Middle frontal gyrus (tissue), 1 donor: ENCODE data around the gene SPARC.
A peak's percentile ranks its signal among the peaks of the same experiment; 100 is the strongest.
"Not testable (repeated sequence)": the region's sequence is repeated elsewhere in the genome, so short reads cannot be mapped to it uniquely, and the experiment has no call there.

Source experiments
- DNase-seq: peaks from one replicate; pipeline ENCODE4 v3.0.0-alpha.2; 2015; ENCODE audit warnings: low spot score; ENCODE audit errors: extremely low spot score

Gene SPARC

DNA sequence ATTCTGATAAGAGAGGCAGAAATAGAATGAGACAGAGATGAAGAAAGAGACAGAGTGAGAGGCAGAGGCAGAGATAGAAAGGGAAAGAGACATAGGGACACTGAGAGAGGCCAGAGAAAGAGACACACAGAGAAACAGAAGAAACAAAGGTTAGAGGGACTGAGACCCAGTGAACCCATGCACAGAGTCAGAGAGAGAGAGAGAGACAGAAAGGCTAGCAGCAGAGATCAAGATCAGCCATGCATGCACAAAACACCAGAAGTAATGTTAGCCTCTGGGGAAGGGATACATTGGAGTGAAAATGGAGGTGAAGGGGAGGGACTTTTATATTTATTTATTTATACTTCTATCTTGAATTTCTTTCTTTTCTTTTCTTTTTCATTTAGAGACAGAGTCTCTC lies 14.1 kb upstream of the SPARC start:
- no peak for DNase-seq

DNA sequence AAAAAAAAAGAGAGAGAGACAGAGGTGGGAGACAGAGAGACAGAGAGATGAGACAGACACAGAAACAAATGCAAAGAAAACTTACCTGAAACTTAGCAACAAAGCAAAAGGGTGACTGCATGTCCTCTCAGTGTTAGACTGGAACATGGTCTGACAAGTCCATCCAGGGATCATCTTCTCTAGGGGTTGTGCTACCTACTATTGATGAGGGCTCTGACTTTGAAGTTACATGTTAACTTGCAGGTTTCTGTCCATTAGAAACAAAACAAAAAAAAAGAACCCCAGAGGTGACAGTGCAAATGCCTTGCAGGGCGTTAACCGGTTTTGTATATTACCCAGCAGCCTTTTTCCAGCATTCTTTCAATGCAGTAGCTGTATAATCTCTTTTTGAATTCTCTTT lies 13.6 kb upstream of the SPARC start:
- no peak for DNase-seq

DNA sequence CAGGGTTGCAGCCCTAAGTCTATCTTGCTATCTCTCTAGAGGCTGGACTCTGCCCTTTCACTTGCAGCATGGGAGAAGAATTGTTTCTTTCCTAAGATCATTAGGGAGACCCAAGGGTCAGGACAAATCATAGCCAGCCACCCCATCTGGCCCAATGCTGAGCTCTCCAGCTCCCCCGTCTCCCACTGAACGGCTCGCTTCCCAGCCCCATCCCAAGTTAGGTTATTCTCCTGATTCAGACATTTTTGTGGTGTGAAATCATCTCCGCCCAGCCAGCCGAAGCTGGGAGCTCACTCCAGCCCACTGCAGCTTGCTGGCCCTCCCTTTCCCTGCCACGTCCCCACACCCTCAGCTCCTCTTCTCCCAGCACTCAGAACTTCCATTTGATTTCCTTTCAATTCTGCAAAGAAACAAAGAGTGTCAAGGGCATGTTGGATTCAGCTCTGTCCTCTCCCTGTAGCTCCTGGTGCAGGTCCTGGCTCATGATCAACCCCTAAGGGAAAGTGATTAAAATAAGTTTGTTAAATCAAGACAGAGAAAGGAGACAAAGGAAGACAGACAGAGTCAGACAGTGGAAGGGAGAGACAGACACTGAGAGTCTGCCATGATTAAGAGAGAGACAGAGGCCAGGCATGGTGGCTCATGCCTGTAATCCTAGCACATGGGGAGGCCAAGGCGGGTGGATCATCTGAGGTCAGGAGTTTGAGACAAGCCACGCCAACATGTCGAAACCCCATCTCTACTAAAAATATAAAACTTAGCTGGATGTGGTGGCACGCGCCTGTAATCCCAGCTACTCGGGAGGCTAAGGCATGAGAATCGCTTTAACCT lies 12.6 kb upstream of the SPARC start:
- no peak for DNase-seq

DNA sequence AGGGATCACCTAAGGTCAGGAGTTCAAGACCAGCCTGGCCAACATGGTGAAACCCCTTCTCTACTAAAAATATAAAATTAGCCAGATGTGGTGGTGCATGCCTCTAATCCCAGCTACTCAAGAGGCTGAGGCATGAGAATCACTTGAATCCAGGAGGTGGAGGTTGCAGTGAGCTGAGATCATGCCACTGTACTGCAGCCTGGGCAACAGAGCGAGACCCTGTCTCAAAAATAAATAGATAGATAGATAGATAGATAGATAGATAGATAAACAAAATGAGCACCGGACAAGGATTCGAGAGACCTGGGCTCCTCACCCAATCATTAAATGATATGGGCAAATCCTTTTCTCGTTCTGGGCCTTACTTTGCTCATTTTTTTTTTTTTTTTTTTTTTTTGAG lies 11.4 kb upstream of the SPARC start:
- DNase-seq: not testable (repeated sequence)

DNA sequence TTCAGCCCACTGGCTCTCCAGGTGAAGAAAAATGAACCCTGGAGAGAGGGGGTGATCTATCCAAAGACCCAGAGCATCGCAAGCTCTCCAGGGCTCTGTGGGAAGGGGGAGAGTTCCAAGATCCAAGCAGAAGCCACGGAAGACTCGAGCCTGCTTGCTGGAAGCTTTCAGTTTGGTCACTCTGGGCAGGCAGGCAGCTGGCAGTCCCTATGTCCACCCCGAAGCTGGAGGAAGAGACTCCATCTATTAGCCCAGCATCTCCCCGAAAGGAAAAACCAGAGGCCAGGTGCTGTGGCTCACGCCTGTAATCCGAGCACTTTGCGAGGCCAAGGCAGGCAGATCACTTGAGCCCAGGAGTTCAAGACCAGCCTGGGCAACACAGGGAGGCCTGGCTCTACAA lies 10.7 kb upstream of the SPARC start:
- no peak for DNase-seq

DNA sequence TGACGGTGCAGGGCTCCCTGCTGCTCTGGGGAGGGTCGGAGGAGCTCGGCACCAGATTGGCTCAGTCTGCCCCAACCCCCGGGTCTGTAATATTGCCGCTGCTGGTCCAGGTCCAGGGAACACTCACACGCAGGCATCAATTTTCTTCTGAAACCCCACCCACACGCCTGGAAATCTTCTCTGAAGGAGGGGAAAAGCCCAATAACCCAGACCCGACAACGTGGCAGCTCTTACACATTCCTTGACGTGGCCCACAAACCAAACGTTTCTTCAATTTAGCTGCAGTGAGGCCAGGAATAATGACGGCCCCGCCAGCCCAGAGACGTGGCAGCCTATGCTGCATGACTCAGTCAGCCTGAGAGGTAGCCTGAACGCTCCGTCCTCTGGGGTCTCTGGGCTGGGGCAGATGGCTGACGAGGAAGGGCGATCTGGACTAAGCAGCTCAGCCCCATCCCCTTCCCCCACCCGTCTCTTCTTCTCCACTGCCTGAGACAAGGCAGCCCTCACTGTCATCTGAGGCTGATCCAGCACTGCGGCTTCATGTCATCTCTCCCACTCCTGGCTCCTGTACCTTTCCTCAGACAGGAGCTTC lies 9.9 kb upstream of the SPARC start:
- no peak for DNase-seq

DNA sequence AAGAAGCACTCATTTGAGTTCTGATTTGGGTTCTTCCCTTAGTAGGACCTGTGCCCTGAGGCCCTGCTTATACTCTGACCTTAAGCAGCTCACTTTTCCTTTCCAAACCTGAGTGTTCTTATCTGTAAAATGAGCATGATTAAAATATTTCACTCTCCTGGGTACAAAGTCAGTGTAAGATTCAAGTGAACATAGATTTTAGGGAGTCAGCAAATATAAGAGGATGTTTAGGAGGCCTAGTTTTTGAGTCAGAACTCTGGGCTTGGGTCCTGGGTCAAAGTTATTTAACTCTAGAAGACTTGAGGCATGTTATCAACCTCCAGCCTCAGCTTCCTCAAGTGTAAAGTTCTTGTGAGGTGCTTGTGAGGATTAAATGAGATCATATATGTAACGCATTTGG lies 8.7 kb upstream of the SPARC start:
- DNase-seq: no peak

DNA sequence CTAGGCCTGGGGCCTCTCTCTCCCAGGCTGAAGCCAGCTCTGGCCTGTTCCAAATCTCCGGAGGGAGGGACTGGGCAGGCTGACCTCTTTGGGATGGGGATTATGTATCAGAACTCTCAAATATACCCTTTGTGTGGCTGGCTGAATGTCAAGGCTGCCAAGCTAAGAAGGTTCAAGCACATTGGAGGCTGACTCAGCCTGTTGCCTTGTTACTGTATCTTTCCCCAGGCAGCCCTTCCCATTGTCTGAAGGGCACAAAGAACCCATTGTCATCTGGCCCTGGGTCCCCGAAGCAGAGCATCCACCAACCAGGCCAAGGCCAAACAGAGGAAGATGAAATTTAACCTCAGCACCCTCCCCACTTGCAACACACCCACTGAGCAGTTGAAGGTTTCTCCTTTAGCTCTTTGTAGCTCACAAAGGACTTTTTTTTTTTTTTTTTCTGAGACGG lies 7.3 kb upstream of the SPARC start:
- DNase-seq: peak; percentile 64

DNA sequence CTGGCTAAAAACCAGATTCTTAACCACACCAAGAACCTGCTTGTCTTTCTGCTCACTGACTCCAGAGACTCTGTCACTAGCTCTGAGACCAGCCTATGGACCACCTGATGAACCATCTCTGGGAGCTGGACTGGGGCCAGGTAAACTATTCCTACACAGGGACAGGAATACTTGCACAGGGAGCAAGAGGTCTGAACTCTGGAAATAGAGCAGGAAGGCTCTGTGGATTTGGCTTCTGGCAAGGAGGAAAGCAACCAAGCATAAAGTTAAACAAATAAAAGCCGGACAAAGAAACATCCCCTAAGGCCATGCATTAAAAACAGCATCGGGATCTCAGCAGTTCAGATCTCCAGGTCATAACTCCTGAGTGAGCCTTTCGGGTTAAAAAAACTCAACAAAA lies 5.6 kb upstream of the SPARC start:
- no peak for DNase-seq

DNA sequence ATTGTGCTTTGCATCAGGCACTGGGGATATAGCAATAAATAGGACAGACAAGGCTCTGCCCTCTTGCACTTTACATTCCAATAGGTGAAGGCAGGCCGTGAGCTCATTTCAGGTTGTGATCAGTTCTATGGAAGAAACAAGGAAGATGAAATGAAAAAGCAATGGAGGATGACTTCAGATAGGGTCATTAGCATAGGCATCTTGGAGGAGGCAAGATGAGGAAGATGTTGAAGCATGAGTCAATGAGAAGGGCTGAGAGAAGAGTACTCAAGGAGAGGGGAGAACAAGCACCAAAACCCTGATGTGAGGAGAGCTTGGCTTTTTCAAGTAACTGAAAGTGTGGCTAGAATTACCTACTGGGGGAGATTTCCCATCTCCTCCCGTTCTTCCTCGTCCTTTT lies 5.0 kb upstream of the SPARC start:
- DNase-seq: no peak

DNA sequence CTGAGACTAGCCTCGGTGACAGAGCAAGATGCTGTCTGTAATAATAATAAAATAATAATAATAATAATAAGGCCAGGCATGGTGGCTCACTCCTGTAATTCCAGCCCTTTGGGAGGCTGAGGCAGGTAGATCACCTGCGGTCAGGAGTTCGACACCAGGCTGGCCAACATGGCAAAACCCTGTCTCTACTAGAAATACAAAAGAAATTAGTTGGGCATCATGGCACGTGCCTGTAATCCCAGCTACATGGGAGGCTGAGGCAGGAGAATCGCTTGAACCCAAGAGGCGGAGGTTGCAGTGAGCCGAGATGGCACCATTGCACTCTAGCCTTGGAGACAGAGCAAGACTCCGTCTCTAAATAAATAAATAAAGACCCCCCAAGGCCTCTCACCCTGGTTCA lies 2.9 kb upstream of the SPARC start:
- not testable (repeated sequence) for DNase-seq

DNA sequence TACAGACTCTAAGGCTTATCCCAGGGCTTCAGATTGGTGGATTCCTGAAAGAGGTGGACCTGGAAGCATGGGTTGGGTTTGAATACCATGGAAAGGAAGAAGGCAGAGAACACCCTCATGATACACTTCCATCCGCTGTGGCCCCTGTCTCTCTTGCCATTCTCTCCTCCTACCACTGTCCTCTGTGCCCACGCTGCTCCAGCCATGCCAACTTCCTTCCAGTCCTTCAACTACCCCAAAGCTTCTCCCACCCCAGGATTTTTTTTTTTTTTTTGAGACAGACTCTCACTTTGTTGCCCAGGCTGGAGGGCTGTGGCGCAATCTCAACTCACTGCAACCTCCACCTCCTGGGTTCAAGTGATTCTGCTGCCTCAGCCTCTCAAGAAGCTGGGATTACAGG lies 1.7 kb upstream of the SPARC start:
- no peak for DNase-seq

DNA sequence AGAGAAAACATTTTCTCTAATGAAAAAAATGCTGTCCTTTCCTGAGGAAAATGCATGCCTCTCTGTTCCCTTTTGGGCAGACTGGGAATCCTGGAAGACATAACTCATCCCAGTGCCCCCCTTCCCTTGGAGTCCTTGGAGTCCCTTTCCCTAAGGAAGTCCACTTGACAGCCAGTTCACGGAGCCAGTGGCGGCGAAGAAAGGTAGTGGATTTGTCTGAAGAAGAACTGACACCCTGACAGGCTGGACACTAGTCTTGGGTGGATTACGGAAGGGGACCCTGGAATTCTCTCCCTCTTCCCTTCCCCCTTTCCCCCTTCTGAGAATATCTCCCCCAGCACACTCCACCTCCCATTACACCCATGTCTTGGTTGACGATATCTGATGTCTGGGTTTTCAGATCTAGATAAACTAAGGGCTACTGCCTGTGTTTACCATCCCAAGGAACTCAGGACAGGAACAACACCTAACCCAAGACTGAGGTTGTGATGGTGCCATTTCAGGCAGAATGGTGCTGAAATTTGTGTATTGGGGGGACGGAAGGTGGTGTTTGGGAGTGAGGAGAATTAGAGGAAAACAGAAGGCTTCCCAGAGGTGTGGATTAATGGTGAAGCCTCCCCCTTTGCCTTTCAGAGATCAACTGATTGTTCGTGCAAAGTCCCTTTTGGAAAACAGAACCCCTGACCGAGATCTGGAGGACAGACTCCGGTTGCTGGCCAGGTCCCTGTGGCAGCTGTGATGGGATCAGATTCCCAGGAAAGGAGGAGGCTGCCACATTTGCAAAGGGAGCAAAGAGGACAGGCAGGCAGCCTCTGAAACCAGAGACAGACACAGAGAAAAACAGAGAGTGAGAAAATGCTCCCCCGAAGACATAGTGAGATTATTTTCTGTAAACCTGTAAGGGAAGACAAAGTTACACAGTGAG lies 704 bp downstream of the SPARC start:
- DNase-seq: no peak

DNA sequence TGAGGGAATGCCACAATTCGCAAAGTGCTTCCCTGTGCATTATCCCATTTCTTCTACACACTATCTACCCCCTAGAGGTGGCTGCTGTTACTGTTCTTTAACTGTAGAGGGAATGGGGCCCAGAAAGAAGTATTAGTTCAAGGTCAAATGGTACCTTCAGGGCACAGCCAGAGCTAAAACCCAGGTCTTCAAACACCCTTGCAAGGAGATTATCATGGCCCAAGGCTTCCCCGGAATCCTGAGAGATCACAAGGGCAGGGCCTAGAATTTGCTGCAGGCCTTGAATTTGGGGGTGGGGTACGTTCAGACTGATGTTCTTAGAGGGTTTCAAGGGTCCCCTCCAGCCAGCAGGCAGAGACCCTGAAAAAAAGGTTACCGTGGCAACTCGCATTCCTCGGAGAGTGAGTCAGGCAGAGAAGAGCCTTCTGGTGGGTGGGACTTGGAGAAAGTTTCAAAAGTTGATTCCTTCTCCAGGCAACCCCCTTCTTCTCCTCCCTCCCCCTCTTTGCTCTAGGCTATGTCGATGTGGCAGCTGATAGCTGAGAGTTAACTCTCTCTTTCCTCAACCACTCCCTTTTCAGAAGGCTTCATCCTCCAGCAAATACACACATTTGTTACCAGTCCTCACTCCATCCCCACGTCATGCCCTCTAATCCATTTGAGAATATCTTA lies 1.9 kb downstream of the SPARC start:
- DNase-seq: no peak

DNA sequence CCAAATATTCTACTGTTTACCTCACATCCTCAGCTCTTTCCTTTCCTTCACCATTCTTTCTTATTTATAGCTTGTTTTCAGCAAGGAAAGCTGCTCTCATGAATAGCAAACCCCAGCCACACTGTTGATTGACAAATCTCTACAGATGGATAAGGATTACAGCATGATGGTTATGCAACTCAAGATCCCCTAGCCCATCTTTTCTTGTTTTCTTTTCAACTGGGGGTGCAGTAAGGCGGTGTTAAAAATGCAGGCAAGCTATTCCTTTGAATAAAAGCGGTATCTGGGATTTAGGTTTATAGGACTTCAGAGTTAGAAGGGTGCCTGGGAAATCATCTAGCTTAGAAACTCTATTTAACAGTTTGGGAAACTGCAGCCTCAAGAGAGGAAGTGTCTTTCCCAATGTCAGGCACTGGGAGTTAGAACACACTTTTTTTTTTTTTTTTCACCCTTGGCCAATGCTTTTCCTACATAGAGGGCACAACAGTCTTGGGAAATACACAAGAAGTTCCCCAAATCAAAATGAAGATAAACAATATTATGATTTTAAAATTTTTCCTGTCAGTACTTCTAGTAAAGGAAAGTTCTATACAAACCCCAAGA lies 2.6 kb downstream of the SPARC start:
- DNase-seq: no peak

DNA sequence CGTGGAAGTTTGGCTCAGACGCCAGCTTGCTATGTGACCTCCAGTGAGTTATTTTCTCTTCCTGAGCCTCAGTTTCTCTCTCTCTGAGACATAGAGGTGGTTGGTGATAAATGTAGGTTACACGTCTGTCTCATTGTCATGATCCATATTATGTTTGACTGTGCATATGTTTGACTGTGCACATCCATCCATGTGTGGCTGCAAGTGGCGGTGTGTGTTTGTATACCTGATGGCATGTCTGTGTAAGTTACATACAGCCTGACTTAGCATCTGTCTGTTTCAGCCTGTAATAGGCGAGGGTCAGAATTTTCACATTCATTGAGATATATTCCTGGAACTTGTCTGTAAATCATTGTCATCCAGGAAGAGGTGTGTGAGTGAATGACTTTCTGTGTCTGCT lies 3.3 kb downstream of the SPARC start:
- DNase-seq: no peak

DNA sequence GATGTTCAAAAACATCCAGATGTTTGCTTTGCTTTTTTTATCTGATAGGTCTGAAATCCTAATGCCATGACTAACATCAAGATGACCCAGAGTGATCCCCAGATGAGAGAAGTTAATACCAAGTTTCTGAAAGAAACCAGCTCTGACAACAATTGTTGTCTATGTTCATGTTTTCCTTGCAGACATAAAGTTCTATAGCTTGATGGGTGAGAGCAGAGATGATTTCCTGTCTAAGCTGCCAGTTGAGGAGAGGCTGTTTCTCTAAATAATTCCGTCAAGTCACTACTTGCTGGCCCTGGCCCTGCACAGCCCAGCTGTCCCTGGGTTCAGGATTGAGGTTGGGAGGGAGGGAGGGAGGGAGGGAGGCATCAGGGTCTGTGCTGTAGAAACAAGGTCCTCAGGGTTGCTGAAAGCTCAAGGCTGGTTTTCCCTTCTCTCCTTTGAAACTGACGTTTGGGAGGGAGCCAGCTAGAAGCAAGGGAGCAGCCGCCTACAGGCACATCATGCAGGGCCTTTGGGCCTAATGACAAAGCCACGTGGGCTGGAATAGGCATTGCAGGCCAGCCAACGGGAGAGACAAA lies 3.9 kb downstream of the SPARC start:
- no peak for DNase-seq

DNA sequence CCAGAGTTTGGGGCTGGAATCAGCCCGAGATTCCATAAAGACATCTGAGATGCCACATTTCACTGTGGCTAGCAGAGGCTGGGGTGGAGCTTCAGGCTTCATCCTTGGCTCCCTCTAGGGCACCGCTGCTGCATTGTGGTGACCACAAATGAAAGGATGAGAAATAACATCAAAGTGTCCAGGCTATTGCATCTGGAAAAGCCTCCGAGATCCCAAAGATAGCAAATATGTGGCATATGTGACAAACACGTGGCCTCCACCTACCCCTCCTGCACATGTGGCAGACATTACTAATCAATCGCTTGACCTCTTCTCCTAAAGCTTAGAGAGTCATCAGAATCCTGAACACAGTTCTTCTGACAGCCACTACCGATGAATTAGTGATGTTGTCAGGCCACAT lies 4.5 kb downstream of the SPARC start:
- no peak for DNase-seq

DNA sequence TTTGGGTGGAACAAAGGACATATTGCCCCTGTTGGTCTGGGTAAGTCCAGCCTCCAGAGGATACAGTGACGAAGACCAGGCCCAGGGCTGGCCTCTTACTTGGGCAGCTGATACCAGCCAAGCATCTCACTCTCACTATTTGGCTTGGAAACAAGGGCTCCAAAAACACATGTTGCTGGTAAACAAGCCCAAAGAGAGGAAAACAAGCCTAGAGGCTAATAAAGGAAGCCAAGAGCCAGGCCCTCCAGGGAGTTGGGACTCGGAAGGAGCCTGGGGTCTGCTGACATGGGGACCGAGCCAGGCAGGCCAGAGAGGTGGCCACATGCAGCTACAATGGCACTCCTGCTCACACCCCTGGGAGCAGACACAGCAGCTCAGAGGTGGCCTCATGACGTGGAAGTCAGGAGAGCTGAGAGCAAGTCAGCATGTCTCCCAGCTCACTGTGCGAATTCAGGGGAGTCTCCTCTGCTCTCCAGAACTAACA lies 5.7 kb downstream of the SPARC start:
- DNase-seq: no peak

DNA sequence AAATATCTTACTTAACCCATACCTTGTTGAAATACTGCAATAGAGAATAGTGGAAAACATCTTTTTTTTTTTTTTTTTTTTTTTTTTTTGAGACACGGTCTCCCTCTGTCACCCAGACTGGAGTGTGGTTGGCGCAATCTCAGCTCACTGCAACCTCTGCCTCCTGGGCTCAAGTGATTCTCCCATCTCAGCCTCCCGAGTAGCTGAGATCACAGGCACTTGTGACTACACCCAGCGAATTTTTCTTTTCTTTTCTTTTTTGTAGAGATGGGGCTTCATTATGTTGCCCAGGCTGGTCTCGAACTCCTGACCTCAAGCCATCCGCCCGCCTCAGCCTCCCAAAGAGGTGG lies 6.6 kb downstream of the SPARC start:
- DNase-seq: not testable (repeated sequence)
